Tibial nerve (tissue), 4 donors: ENCODE measurements around the gene KDM5A. TPM values are rescaled to one million over a fixed set of nuclear protein-coding genes. Genes with fewer than 3 reads are reported as not detected.
"Not testable (repeated sequence)": the region's sequence is repeated elsewhere in the genome, so short reads cannot be mapped to it uniquely, and the experiment has no call there.

Experiments
- DNase-seq, 2 donors: peaks; one replicate each; pipeline ENCODE4 v3.0.0-alpha.2; 2019; ENCODE audit warnings: low spot score in 2 of 2
- H3K27ac ChIP-seq, 4 donors: fragments of 200-600 bp; sonication (generic) in 3 of 4; one replicate each; pipeline ENCODE4 v1.5.1; 2017 to 2019; ENCODE audit warnings: mild to moderate bottlenecking in 1 of 4
- H3K27me3 ChIP-seq, 2 donors: fragments of 200-600 bp; sonication (generic) in 1 of 2; one replicate each; pipeline versions ENCODE4 v1.5.1 to v1.6.0; 2017 to 2019
- H3K36me3 ChIP-seq, 3 donors: fragments of 200-600 bp; sonication (generic); one replicate each; pipeline ENCODE4 v1.5.1; 2018 to 2019
- H3K4me1 ChIP-seq, 4 donors: fragments of 200-600 bp; sonication (generic) in 3 of 4; one replicate each; pipeline ENCODE4 v1.5.1; 2017 to 2019
- H3K4me3 ChIP-seq, 4 donors: fragments of 200-600 bp; sonication (generic) in 3 of 4; one replicate each; pipeline ENCODE4 v1.5.1; 2017 to 2019; ENCODE audit warnings: mild to moderate bottlenecking in 1 of 4, moderate library complexity in 1 of 4
- H3K9me3 ChIP-seq, 4 donors: fragments of 200-600 bp; sonication (generic) in 3 of 4; one replicate each; pipeline ENCODE4 v1.5.1; 2017 to 2019
- CTCF ChIP-seq, 5 experiments: fragments of 200-600 bp in 3 of 5; fragments of 450-650 bp in 2 of 5; sonication (generic) in 3 of 5; IDR thresholded peaks; one replicate each; pipeline ENCODE4 v1.5.1; 2016 to 2019; ENCODE audit warnings: antibody characterized with exemption in 5 of 5, mild to moderate bottlenecking in 3 of 5, moderate library complexity in 2 of 5
- EP300 ChIP-seq, 2 donors: sonication (generic); formaldehyde crosslinking; IDR thresholded peaks; one replicate each; pipeline ENCODE4 v1.6.1; 2017; ENCODE audit warnings: antibody characterized with exemption in 2 of 2, mild to moderate bottlenecking in 1 of 2
- POLR2A ChIP-seq, 2 donors: fragments of 450-650 bp; IDR thresholded peaks; one replicate each; pipeline ENCODE4 v1.6.1; 2017; ENCODE audit warnings: antibody characterized with exemption in 2 of 2, mild to moderate bottlenecking in 2 of 2, moderate library complexity in 2 of 2
- WGBS, 2 donors: methylation state at CpG; one replicate each; pipeline ENCODE4 v1.1.5; 2018; 5-methylcytosine and 5-hydroxymethylcytosine counted together
- total RNA-seq, 4 donors: library from RNA; depleted of rRNA; stranded (reverse); fragments of >200 nt; gene quantifications; one replicate each; pipeline ENCODE4 v1.1.0, GENCODE V29; 2016

KDM5A gene
- total RNA-seq, 4 donors from 2014 or later = 31.5 to 154 (median 68.4) TPM

GRCh38 chr12:299511-299910, 89.6 kb downstream of the KDM5A start:
- H3K27me3 ChIP-seq, H3K4me1 ChIP-seq, H3K27ac ChIP-seq, H3K4me3 ChIP-seq, DNase-seq, H3K9me3 ChIP-seq: not testable (repeated sequence)
- peaks cover 2 to 96% (median 14%) of the 10 kb centered on the region in 3 donors for H3K36me3 ChIP-seq
- 90 to 98% methylated on average over 5 of the region's 5 CpGs for WGBS, 2 donors

- not testable (repeated sequence) for H3K9me3 ChIP-seq, H3K4me3 ChIP-seq, H3K27ac ChIP-seq, H3K4me1 ChIP-seq, DNase-seq, H3K27me3 ChIP-seq
- H3K36me3 ChIP-seq = peaks cover 2 to 96% (median 17%) of the 10 kb centered on the region in 3 donors
- WGBS, 2 donors = 91 to 94% methylated on average over 8 of the region's 8 CpGs
Measured at GRCh38 chr12:298059-298458, 91.1 kb downstream of the KDM5A start.

GRCh38 chr12:295132-295531, 94.0 kb downstream of the KDM5A start:
- no peak overlapping the region for H3K4me3 ChIP-seq
- H3K9me3 ChIP-seq = no peaks in the 10 kb centered on the region
- no peaks in the 10 kb centered on the region for H3K4me1 ChIP-seq
- no peak overlapping the region for H3K27ac ChIP-seq
- 89 to 100% methylated on average over 1 of the region's 1 CpG for WGBS, 2 donors
- peaks cover 2 to 99% (median 17%) of the 10 kb centered on the region in 3 donors for H3K36me3 ChIP-seq
- no peak for TF ChIP-seq CTCF (IDR thresholded peaks at IDR 0.05)
- no peak for TF ChIP-seq EP300 (IDR thresholded peaks at IDR 0.05)
- TF ChIP-seq POLR2A (IDR thresholded peaks at IDR 0.05) = no peak
- no peak for DNase-seq
- no peaks in the 10 kb centered on the region for H3K27me3 ChIP-seq

- TF ChIP-seq CTCF (IDR thresholded peaks at IDR 0.05) (no peak), POLR2A (IDR thresholded peaks at IDR 0.05) (no peak), EP300 (IDR thresholded peaks at IDR 0.05) (no peak)
- 74 to 82% methylated on average over 5 of the region's 5 CpGs for WGBS, 2 donors
Measured at GRCh38 chr12:293199-293598, 95.9 kb downstream of the KDM5A start.

GRCh38 chr12:292186-292585, 96.9 kb downstream of the KDM5A start:
- H3K36me3 ChIP-seq = peaks cover 2 to 79% (median 17%) of the 10 kb centered on the region in 3 donors
- H3K9me3 ChIP-seq = no peaks in the 10 kb centered on the region
- no peak for TF ChIP-seq POLR2A (IDR thresholded peaks at IDR 0.05)
- TF ChIP-seq EP300 (IDR thresholded peaks at IDR 0.05) = no peak
- no peak for TF ChIP-seq CTCF (IDR thresholded peaks at IDR 0.05)

More at GRCh38 chr12:293199-293598, 95.9 kb downstream of the KDM5A start:
- no peaks in the 10 kb centered on the region for H3K27me3 ChIP-seq
- no peaks in the 10 kb centered on the region for H3K9me3 ChIP-seq
- H3K4me3 ChIP-seq = no peak overlapping the region
- peaks cover 2 to 84% (median 17%) of the 10 kb centered on the region in 3 donors for H3K36me3 ChIP-seq
- DNase-seq = no peak
- no peaks in the 10 kb centered on the region for H3K4me1 ChIP-seq
- H3K27ac ChIP-seq = no peak overlapping the region

GRCh38 chr12:291153-291723, 97.9 kb downstream of the KDM5A start:
- no peak overlapping the region for H3K4me3 ChIP-seq
- no peaks in the 10 kb centered on the region for H3K4me1 ChIP-seq
- H3K27ac ChIP-seq = no peak overlapping the region
- WGBS, 2 donors = 82 to 87% methylated on average over 1 of the region's 1 CpG
- peaks cover 2 to 72% (median 17%) of the 10 kb centered on the region in 3 donors for H3K36me3 ChIP-seq
- H3K27me3 ChIP-seq = no peaks in the 10 kb centered on the region
- no peaks in the 10 kb centered on the region for H3K9me3 ChIP-seq
- TF ChIP-seq EP300 (IDR thresholded peaks at IDR 0.05) (no peak), POLR2A (IDR thresholded peaks at IDR 0.05) (no peak), CTCF (IDR thresholded peaks at IDR 0.05) (no peak)
- DNase-seq = no peak

More at GRCh38 chr12:292186-292585, 96.9 kb downstream of the KDM5A start:
- no peaks in the 10 kb centered on the region for H3K4me1 ChIP-seq
- WGBS, 2 donors = 94 to 96% methylated on average over 1 of the region's 1 CpG
- no peaks in the 10 kb centered on the region for H3K27me3 ChIP-seq
- no peak overlapping the region for H3K4me3 ChIP-seq
- H3K27ac ChIP-seq = no peak overlapping the region
- no peak for DNase-seq
